Hippocampal formation (tissue), 2 donors: Measurements from ENCODE around the gene ALOX5AP.

ENCODE experiments used
- DNase-seq, 2 donors: peaks; one replicate each; lab custom pipeline; 2025; lab: John Stamatoyannopoulos, UW

Gene ALOX5AP

GRCh38 chr13:30759748-30760147, 24.4 kb downstream of the ALOX5AP start:
- no peak for DNase-seq

- no peak for DNase-seq
Observed at GRCh38 chr13:30762643-30763042, 27.3 kb downstream of the ALOX5AP start.

GRCh38 chr13:30763786-30764413, 28.6 kb downstream of the ALOX5AP start:
- DNase-seq = no peak

- no peak for DNase-seq
Observed at GRCh38 chr13:30766231-30766630, 30.9 kb downstream of the ALOX5AP start.

GRCh38 chr13:30770929-30771328, 35.6 kb downstream of the ALOX5AP start:
- no peak for DNase-seq

DNA sequence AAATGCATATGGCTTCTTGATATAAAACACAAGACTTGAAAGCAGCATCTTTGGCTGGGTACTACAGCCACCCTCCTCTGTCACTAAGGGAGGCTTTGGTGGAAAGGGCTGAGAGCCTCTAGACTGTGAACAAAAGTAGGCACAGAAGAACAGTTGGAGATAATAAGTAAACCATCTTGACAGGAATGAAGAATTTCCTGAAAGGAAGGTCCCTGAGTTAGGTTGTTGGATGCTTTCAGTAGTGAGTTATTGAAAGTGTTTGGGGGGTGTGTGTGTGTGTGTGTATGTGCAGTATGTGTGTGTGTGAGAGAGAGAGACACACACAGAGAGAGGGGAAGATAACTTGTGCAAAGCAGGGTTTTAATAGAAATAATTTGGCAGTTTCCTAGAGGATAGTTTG, 38.2 kb downstream of the ALOX5AP start:
- DNase-seq = no peak

DNA sequence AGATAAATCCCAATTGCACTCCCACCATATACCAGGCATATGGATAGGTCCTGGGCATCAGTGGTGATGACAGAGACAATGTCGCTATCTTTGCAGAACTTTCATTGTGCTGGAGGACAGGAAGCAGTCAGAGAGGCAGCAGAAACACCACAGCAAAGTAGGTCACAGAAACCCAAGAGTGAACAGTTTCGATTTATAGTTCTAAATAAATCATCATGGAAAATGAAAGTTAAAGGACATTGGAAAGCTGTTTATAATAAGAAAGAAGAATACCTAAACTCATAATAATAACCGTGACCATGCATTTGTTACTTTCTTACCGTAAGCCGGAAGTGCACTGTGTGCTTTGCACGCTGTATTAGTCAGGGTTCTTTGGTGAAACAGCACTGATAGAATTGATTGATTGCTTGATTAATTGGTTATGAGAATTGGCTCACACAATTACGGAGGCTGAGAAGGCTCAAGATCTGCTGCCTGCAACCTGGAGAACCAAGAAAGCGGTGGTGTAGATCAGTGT, 38.9 kb downstream of the ALOX5AP start:
- no peak for DNase-seq

DNA sequence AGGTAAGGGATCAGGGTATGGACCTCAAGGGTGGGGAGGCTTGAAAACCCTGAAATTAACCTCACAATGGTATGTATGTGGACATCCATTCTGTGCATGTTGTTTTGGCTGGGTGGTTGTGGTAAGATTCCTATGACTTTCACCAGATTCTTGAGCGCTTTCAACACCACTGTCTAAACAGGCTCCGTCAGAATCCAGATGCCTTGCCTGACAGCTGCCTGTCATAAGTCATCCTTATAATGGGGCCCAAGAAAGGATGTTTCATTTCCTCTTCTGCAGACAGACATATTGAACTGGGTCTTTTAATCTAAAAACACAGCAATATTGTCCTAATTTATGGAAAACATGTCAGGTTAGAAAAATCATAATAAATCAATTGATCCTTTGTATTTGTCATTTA, 41.3 kb downstream of the ALOX5AP start:
- no peak for DNase-seq

DNA sequence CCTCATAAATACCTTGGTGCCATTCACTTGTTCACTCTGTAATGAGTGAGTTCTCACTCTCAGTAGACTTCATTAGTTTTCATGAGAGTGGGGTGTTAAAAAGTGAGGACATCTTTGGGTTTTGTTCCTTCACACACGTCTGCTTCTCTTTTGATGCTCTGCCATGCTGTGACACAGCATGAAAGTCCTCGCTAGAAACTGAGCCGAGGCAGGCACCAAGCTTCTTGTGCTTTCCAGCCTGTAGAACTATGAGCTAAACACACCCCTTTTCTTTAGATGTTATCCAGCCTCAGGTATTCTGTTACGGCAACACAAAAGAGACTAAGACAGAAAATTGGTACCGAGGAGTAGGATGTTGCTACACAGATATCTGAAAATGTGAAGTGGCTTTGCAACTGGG, 43.7 kb downstream of the ALOX5AP start:
- no peak for DNase-seq

GRCh38 chr13:30779608-30780007, 44.3 kb downstream of the ALOX5AP start:
- DNase-seq = no peak

GRCh38 chr13:30780338-30780981, 45.1 kb downstream of the ALOX5AP start:
- no peak for DNase-seq

- no peak for DNase-seq
Observed at GRCh38 chr13:30785191-30785850, 50.0 kb downstream of the ALOX5AP start.

DNA sequence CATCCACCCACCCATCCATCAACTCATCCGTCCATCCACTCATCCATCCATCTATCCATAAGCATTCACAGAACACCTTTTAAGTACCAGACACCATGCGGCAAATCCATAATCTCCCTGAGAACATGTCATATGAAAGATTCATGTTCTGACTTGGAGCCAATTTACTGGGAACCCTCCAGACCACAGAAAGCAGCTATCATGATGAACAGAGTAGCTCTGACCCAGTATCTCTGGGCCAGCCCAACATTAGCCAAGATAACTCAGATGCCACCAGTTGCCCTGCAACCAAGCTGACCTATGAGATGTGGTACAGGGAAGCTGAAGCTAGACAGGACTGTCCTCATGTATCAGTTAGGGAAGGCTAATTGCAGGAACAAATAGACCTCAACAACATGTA, 51.3 kb downstream of the ALOX5AP start:
- DNase-seq = no peak

- no peak for DNase-seq
Observed at GRCh38 chr13:30787738-30788525, 52.6 kb downstream of the ALOX5AP start.

- DNase-seq = no peak
Observed at GRCh38 chr13:30789166-30789862, 54.0 kb downstream of the ALOX5AP start.

GRCh38 chr13:30790592-30790991, 55.2 kb downstream of the ALOX5AP start:
- DNase-seq = no peak

DNA sequence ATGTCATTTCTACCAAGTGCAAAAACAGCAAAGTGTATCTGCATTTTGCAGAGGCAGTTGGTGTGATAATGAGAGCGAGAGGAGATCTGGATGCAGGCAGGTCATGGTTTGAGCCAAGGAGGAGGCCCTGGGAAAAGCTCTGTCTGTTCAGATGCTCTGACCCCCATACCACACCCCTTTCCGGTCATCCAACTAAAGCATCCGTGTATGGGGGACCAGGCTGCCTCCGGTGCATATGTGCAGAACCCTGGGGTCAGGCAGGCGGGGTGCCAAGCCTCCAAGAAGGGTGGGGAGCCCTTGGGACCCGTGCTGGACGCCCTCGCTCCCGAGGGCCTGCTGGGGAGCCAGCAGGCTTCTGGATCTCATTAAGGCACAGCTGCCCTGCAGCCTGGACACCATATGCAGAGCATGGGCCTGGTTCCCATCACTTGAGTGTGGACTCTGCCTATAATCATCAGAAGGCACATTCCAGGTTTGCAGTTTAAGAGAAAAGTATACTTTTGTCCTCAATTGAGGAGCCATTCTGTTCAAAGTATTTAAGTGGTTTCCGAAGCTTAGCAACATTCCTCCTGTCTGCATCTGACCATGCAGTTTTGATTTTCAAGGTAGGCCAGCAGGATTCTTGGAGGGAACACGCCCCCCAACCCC, 56.1 kb downstream of the ALOX5AP start:
- DNase-seq = no peak

- DNase-seq = peak; percentile 47 to 53
Observed at GRCh38 chr13:30792285-30793000, 57.1 kb downstream of the ALOX5AP start.

DNA sequence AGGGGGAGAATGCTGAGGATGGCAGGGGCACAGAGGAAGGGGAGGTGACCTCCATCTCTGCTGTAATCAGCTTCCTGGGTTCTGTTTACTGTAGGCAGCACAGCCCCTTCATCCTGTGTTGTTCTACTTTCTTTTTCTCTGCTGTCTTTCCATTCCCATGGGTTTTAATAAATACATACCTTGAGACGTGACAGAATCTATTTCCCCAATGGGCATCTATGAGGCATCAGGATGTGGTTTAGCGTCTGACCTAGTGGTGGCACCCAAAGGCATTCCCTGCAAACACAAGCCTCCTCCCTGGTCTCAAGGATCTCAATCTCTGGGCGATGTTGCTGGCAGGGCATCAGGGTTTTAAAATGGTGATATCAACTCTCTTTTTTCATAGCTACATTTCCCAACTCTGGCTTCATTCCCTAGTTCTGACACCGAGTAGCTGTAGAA, 60.8 kb downstream of the ALOX5AP start:
- DNase-seq = no peak
